OCI-LY1 (cell line): ENCODE data around the gene CDA.

ENCODE experiments used
- CTCF ChIP-seq: fragments of 200-600 bp; sonication (generic), shearing (Covaris generic); IDR thresholded peaks from 2 replicates; pipeline ENCODE4 v1.5.1; 2017; ENCODE audit warnings: mild to moderate bottlenecking, antibody characterized with exemption, low read length, moderate library complexity, mixed read lengths
- EZH2 ChIP-seq: fragments of 200-600 bp; sonication (generic), shearing (Covaris generic); IDR thresholded peaks from 2 replicates; pipeline ENCODE4 v1.8.0; 2017; ENCODE audit warnings: borderline replicate concordance, mixed run types, mild to moderate bottlenecking, antibody characterized with exemption, low read length, moderate library complexity, mixed read lengths

- TF ChIP-seq CTCF (no peak), EZH2 (no peak)
Measured at GRCh38 chr1:20662110-20662475, 73.2 kb downstream of the CDA start.
